HT-29 (cell line): ENCODE measurements around the gene CAMK2B. TPM values are rescaled to one million over a fixed set of nuclear protein-coding genes. Genes with fewer than 3 reads are reported as not detected.

Source experiments
- DNase-seq: peaks from one replicate; pipeline ENCODE4 v3.0.0-alpha.2; 2015; ENCODE audit warnings: low spot score
- total RNA-seq: library from RNA; depleted of rRNA; stranded (reverse); fragments of >200 nt; shearing (Covaris generic); gene quantifications from 2 replicates; pipeline ENCODE4 v1.2.3, GENCODE V29; 2014

Gene CAMK2B
- total RNA-seq, 1 experiment from 2014 or later: 1.8 TPM

- no peak for DNase-seq
These were observed 49.3 kb downstream of the CAMK2B start for GRCh38 chr7:44275957-44276570.

DNA sequence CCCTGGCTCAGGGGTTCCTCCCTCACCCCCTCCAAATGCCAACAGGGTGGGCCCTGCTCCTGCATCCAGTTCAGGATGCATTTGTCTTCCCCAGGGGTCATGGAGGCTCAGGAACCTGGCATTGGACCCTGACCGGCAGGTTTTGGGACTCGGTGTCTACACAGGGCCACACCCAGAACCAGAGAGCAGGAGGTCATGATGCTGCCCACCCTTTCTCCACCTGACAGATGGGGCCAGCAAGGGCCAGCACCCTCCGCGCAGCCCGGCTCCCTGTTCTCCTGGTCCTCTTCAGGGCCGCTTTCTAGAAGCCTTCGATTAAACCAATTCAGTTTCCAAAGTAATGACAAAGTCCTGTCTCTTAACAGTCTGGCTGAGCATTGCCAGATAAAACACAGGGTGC, 50.2 kb downstream of the CAMK2B start:
- no peak for DNase-seq

DNA sequence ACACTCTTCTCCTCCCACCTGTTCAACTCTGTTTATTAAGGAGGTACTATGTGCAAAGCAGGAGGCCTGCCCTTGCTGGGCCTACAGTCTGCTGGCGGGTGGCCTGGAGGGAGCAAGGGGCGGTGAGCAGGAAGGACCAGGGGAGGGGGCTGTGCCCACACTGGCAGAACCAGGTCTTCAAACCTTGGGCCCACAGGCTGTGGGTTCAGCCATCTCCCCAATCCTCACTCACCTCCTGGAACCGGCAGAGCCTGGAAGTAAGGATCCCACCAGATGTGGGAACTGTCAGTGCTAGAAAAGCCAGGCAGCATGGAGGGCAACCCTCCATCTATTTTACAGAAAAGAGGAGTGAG, 50.8 kb downstream of the CAMK2B start:
- no peak for DNase-seq

- DNase-seq: no peak
These were observed 51.4 kb downstream of the CAMK2B start for GRCh38 chr7:44273681-44274622.

DNA sequence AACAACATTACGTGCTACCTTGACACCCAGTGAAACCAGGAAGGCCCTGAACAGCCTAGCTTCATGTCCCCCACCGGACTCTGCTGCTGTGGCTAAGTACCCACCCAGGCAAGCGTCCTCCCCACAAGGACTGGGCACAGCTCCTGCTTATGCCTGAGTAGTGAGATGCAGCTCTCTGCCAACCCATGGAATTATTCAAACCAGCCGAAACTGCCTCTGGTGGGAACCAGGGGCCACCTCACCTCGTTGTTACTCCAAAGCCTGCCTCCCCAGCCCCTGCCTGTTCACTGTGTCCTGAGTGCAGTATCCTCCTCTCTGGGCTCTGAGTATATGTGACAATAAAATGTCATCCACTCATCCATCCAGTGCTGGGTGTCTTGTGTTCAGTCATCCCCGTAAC, 52.4 kb downstream of the CAMK2B start:
- no peak for DNase-seq

DNA sequence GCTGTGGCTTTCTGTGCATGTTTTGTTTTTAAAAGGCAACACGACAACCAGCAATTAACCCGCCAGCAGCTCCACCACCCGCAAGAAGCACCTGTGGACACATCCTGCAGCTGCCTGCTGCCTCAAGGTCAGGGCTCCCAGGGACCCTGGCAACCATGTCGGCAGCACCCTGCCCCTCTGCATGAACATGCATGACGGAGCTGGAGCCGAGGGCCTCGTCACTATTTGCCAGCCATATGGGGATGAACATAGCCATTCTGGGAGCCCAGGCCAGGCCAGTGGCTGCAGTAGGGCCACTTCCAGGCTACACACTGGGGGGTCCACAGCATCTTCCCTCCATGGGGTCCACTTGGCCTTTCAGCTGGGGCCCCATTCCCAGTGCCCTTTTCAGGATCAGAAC, 52.9 kb downstream of the CAMK2B start:
- no peak for DNase-seq

DNA sequence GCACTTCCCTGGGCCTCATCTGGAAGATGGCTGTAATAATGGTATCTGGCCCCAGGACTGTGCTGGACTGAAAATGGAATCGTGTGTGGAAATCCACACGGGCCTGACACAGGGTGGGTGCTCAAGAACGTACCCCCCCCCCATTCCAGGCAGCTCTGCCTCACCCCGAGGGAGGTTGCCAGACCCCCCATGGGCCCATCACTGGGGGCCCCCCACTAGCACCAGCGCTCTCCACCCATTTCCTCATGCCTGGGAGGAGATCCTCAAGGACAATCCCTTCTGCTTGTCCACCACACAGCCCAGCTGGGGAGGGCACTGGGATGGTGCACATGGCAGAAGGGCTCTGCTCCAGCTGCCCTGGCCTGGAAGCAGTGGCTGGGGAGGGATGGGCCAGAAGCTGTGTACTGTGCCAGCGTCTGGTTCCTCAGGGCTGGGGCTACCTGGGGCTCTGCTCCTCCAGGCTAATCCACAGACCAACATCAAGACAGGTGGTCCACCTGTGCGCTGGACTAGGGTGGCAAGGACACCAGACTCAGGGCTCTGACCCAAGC, 55.4 kb downstream of the CAMK2B start:
- DNase-seq: no peak

- no peak for DNase-seq
These were observed 56.0 kb downstream of the CAMK2B start for GRCh38 chr7:44269417-44269816.

GRCh38 chr7:44268671-44269070, 56.7 kb downstream of the CAMK2B start:
- no peak for DNase-seq

DNA sequence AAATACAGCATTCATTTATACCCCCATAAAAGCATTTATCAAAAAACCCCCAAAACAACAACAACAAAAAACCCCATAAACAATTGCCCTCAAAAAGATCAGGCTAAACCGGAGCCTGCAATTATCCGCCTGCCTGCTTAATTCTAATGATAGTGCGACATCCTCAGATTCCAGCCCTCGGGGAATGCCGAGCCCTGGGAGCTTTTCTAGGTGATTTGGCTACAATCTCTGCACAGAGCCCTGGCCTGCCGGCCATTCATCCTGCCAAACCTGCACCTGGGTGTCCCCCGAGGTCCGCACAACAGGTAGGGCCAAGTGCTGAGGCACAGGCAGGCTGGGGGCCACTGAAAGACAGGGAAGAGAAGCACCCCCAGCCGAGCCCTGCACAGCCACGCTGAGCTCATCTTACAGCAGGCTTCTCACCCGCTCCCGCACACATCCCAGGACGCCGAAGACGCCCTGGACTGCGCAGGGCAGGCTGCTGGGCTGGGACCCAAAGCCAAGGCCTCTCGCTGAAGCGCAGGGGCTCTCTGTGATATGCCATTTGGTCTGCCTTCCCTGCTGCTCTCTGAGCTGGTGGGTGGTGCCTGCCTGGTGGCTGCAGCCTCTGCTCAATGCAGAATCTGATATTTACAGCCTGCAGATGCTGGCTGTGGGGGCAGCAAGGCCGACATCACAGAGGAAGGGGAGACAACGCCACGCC, 57.5 kb downstream of the CAMK2B start:
- DNase-seq: no peak

DNA sequence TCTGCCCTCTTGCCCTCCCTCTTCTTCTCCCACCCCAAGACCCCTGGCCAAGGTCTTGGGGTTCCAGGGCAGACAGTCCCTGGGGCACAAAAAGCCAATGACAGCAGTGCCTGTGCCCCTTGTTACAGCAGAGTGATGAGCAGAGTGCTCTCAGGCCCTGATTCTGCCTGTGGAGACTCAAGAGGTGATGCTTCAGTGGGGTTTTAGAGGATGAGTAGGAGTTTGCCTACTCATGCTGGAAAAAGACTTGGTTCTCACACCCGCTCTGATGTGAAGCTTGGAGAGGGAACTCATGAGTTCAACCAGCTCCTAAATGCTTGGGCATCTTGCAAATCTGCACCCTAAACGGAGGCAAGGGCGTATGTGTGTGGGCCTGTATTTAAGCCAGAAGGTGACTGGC, 58.2 kb downstream of the CAMK2B start:
- no peak for DNase-seq

DNA sequence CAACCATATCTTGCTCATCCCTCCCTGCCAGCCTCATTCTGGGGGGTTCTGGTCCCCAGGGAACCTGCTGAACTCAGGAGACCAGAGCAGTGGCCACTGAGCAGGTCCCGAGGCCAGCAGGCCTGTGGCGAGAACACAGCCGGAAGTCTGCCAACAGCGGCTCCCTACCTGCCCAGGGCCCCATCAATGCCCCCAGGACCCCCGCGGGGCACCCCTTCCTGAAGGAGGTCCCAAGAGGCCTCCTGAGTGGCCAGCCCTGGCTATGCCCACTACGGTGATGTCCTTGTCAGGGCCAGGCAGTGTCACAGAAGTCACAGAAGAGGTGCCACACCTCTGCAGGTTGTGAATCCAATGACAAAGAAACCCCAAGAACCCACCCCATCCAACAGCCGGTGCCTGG, 58.9 kb downstream of the CAMK2B start:
- DNase-seq: no peak

GRCh38 chr7:44265728-44266127, 59.7 kb downstream of the CAMK2B start:
- no peak for DNase-seq

DNA sequence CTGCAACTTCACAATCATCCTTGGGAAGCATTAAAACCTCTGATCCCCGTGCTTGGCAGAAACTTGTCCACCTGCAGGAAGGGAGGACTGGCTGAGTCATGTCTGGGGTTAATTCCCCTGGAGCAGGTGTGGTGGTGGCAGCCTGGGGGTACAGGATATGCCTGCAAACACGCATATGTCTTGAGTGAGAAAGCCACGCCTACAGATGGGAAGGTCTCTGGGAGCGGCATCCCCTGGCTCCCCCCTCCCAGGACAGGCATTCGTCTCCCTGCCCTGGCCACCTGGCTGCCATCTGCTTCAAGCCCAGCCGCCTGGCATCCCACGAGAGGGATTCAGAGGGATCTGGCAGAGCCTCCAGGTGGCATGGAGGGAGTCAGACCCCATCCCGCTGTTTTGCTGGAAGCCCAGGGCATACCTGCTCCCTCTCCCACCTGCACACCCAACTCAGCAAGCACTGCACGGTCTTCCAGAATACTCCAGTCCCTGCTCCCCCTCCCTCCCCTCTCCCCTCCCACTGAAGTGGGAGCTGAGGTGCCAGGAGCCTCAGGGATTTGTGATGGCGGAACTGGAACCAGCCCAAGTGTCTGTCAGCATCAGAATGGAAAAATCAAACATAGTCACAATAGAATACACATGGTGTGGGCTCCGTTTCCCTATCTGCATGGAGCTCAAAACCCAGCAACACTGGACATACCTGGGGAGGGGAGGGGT, 61.0 kb downstream of the CAMK2B start:
- DNase-seq: peak; percentile 1

GRCh38 chr7:44263326-44264082, 61.9 kb downstream of the CAMK2B start:
- DNase-seq: no peak

DNA sequence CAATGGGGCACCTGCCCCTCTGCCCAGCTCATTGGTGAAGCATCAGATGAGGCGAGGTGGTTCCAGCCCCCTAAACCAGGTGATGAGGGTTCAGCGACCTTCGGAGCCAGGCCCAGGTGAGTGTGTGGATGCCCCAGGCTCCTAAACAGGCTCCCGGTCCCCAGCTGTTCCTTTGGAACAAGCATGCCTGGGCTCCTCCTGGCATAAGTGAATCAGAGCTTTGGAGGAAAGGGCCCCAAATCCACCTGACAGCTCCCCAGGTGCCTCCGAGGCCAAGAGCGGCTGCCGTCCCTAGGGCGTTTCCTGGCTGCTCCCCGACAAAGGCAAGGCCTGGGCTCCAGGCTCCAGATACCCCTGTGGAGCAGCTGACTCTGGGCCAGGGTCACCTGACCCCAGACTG, 63.4 kb downstream of the CAMK2B start:
- DNase-seq: no peak

- DNase-seq: no peak
These were observed 64.2 kb downstream of the CAMK2B start for GRCh38 chr7:44261240-44261639.

DNA sequence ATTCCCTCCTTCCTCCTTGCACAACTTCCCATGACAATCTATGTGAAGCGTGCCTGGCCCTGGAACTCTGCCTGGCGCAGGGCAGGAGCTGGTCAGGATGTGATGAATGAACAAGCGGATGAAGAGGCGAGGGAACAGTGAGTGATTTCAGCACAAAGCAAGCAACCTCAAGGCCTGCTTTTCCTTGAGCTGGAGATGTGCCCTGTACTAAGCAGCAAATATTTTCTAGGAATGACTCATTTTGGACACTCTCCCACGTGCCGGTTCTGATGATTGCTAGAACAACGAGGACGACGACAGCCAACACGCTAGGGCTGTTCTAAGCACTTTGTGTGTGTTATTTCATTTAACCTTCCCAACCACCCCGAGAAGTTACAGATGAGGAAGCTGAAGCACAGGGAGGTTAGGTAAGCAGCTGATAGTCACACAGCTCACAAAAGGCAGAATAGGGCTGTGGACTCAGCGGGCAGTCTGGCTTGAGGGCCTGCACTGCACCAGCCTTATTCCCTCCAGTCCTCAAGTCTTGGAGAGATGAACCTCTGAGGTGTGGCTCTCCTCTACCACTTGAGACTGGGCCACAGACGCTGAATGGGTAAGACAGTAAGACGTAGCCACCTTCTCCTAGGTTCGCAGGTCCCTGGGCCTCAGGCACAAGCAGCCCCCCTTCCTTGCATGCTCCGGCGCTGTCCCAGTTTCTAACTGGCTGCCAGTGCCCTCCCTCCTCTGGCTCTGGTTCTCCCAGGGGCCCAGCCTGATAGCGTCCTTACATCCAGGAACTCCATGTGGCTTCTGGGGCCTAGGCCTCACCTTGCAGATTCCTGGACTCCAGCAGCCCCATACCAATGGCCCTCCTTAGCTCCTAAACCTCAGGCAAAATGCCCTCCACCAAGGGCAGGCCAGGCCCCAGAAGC, 65.6 kb downstream of the CAMK2B start:
- no peak for DNase-seq

- DNase-seq: no peak
These were observed 66.4 kb downstream of the CAMK2B start for GRCh38 chr7:44258865-44259546.
